GM18909 (cell line): ENCODE results near the gene UCHL1.
"Not testable (repeated sequence)": the region's sequence is repeated elsewhere in the genome, so short reads cannot be mapped to it uniquely, and the experiment has no call there.

Source experiments
- ATAC-seq: cut with Tn5 transposase; IDR thresholded peaks from one replicate; pipeline ENCODE4 v1.9.1; 2021; ENCODE audit warnings: mild to moderate bottlenecking; ENCODE audit not compliant: unreplicated experiment, poor library complexity

UCHL1 gene

GRCh38 chr4:41287005-41287404, 30.3 kb downstream of the UCHL1 start:
- ATAC-seq, result no peak

GRCh38 chr4:41287852-41288251, 31.1 kb downstream of the UCHL1 start:
- ATAC-seq, result no peak

GRCh38 chr4:41288254-41288653, 31.5 kb downstream of the UCHL1 start:
- ATAC-seq, result no peak

- ATAC-seq, result no peak
Observed at GRCh38 chr4:41290479-41290878, 33.8 kb downstream of the UCHL1 start.

GRCh38 chr4:41294445-41295062, 37.8 kb downstream of the UCHL1 start:
- no peak for ATAC-seq

- no peak for ATAC-seq
Observed at GRCh38 chr4:41296995-41297394, 40.3 kb downstream of the UCHL1 start.

- no peak for ATAC-seq
Observed at GRCh38 chr4:41297832-41298231, 41.1 kb downstream of the UCHL1 start.

- no peak for ATAC-seq
Observed at GRCh38 chr4:41299486-41299885, 42.8 kb downstream of the UCHL1 start.

GRCh38 chr4:41301137-41301536, 44.4 kb downstream of the UCHL1 start:
- no peak for ATAC-seq

GRCh38 chr4:41303372-41304118, 46.8 kb downstream of the UCHL1 start:
- no peak for ATAC-seq

- no peak for ATAC-seq
Observed at GRCh38 chr4:41304221-41304620, 47.5 kb downstream of the UCHL1 start.

GRCh38 chr4:41305476-41305875, 48.7 kb downstream of the UCHL1 start:
- no peak for ATAC-seq

- ATAC-seq, result no peak
Observed at GRCh38 chr4:41307638-41308037, 50.9 kb downstream of the UCHL1 start.

GRCh38 chr4:41308398-41308797, 51.7 kb downstream of the UCHL1 start:
- ATAC-seq, result no peak

- ATAC-seq, result not testable (repeated sequence)
Observed at GRCh38 chr4:41315426-41315825, 58.7 kb downstream of the UCHL1 start.

GRCh38 chr4:41315862-41316261, 59.1 kb downstream of the UCHL1 start:
- no peak for ATAC-seq
